GM12891 (cell line): ENCODE results near the gene SMIM15.

Experiments used
- PAX5 ChIP-seq: IDR thresholded peaks from 2 replicates; pipeline ENCODE4 v1.6.1; 2011; ENCODE audit warnings: low read length, moderate library complexity, mild to moderate bottlenecking; ENCODE audit not compliant: insufficient read depth, severe bottlenecking
- POLR2A ChIP-seq: IDR thresholded peaks from 2 replicates; pipeline ENCODE4 v1.6.1; 2011; ENCODE audit warnings: low read depth, low read length, control low read depth
- POLR2AphosphoS5 ChIP-seq: IDR thresholded peaks from 2 replicates; pipeline ENCODE4 v1.6.1; 2011; ENCODE audit warnings: low read depth, low read length, control low read depth
- POU2F2 ChIP-seq: IDR thresholded peaks from 2 replicates; pipeline ENCODE4 v1.6.1; 2011; ENCODE audit warnings: low read depth, mild to moderate bottlenecking, control low read depth, low read length, moderate library complexity
- SPI1 ChIP-seq: IDR thresholded peaks from 2 replicates; pipeline ENCODE4 v1.6.1; 2011; ENCODE audit warnings: low read depth, low read length, control low read depth
- TAF1 ChIP-seq: IDR thresholded peaks from 2 replicates; pipeline ENCODE4 v1.6.1; 2011; ENCODE audit warnings: low read depth, low read length, control low read depth

DNA sequence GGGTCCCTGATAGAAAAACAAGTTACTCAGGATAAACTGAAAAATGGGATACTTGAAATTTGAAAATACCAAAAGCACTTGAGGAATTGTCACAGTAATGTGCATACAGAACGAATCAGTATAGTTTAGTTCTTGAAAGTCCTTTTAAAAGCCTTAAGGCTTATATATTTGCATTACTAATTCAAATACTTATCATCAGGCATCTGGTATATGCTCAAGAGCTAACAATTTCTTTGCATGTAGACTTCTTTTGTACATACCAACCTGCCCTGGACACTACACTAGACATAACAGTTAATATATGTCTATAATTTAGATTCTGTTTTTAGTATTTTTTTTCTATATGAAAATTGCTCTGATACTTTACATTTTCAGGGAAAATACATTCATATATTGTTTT lies 43.2 kb downstream of the SMIM15 start:
- no peak for TF ChIP-seq POLR2A
- TF ChIP-seq POLR2AphosphoS5 = no peak
- no peak for TF ChIP-seq TAF1
- no peak for TF ChIP-seq PAX5
- no peak for TF ChIP-seq SPI1
- TF ChIP-seq POU2F2 = no peak
